NAMALWA (cell line): ENCODE measurements around the gene FGGY.
"Not testable (repeated sequence)": the region's sequence is repeated elsewhere in the genome, so short reads cannot be mapped to it uniquely, and the experiment has no call there.

Source experiments
- DNase-seq: peaks from one replicate; pipeline ENCODE4 v3.0.0-alpha.2; 2015; ENCODE audit warnings: low spot score

Gene FGGY

GRCh38 chr1:59592924-59593323 lies 296.0 kb downstream of the FGGY start:
- no peak for DNase-seq

- no peak for DNase-seq
Measured at GRCh38 chr1:59593798-59594790, 297.2 kb downstream of the FGGY start.

GRCh38 chr1:59595774-59596173 lies 298.9 kb downstream of the FGGY start:
- no peak for DNase-seq

GRCh38 chr1:59596432-59596831 lies 299.5 kb downstream of the FGGY start:
- no peak for DNase-seq

GRCh38 chr1:59596956-59597355 lies 300.1 kb downstream of the FGGY start:
- no peak for DNase-seq

GRCh38 chr1:59597420-59598119 lies 300.7 kb downstream of the FGGY start:
- no peak for DNase-seq

- no peak for DNase-seq
Measured at GRCh38 chr1:59598120-59598440, 301.2 kb downstream of the FGGY start.

GRCh38 chr1:59601041-59601441 lies 304.1 kb downstream of the FGGY start:
- DNase-seq: no peak

- no peak for DNase-seq
Measured at GRCh38 chr1:59601811-59602210, 304.9 kb downstream of the FGGY start.

- no peak for DNase-seq
Measured at GRCh38 chr1:59604191-59604590, 307.3 kb downstream of the FGGY start.

- DNase-seq: no peak
Measured at GRCh38 chr1:59605184-59605583, 308.3 kb downstream of the FGGY start.

- DNase-seq: no peak
Measured at GRCh38 chr1:59605761-59606160, 308.9 kb downstream of the FGGY start.

- DNase-seq: no peak
Measured at GRCh38 chr1:59609245-59609644, 312.4 kb downstream of the FGGY start.

GRCh38 chr1:59610499-59610898 lies 313.6 kb downstream of the FGGY start:
- DNase-seq: not testable (repeated sequence)

- DNase-seq: no peak
Measured at GRCh38 chr1:59617434-59617833, 320.5 kb downstream of the FGGY start.

- no peak for DNase-seq
Measured at GRCh38 chr1:59619557-59619956, 322.7 kb downstream of the FGGY start.

- no peak for DNase-seq
Measured at GRCh38 chr1:59625384-59625783, 328.5 kb downstream of the FGGY start.

GRCh38 chr1:59631561-59632255 lies 334.8 kb downstream of the FGGY start:
- no peak for DNase-seq

GRCh38 chr1:59635097-59635496 lies 338.2 kb downstream of the FGGY start:
- DNase-seq: no peak

GRCh38 chr1:59638231-59638711 lies 341.4 kb downstream of the FGGY start:
- DNase-seq: peak; percentile 7

GRCh38 chr1:59639266-59639665 lies 342.4 kb downstream of the FGGY start:
- no peak for DNase-seq

- no peak for DNase-seq
Measured at GRCh38 chr1:59640851-59641250, 344.0 kb downstream of the FGGY start.

- DNase-seq: no peak
Measured at GRCh38 chr1:59641836-59642235, 344.9 kb downstream of the FGGY start.
